SK-N-SH (cell line): ENCODE measurements around the gene ASIC4. TPM values are rescaled to one million over a fixed set of nuclear protein-coding genes. Genes with fewer than 3 reads are reported as not detected.

Experiments
- CTCF ChIA-PET: fragments of 300-600, 350-600 bp; formaldehyde crosslinking; extraction: SDS; loops from one replicate; lab custom pipeline; 2021; lab: Yijun Ruan, JAX
- POLR2A ChIA-PET: fragments of 350-600 bp; sonication (Branson Sonifier 250); formaldehyde crosslinking; extraction: SDS; loops from one replicate; lab custom pipeline; 2020; ENCODE audit warnings: antibody characterized with exemption, inconsistent platforms; lab: Yijun Ruan, JAX
- DNase-seq: peaks from one replicate; pipeline ENCODE4 v3.0.0; 2012
- H2AFZ ChIP-seq: fragments of 200-600 bp; sonication (generic); 2 replicates; pipeline ENCODE4 v1.8.1; 2016; ENCODE audit warnings: antibody characterized with exemption, mild to moderate bottlenecking, low read depth
- H3F3A ChIP-seq: fragments of 200-600 bp; sonication (generic); replicated peaks from 2 replicates; pipeline ENCODE3; 2016; ENCODE audit warnings: antibody characterized with exemption, mild to moderate bottlenecking; ENCODE audit not compliant: insufficient read depth
- H3K27ac ChIP-seq, 2 experiments: fragments of 200-500 bp in 1 of 2; fragments of 200-600 bp in 1 of 2; sonication (Bioruptor generic) in 1 of 2; sonication (generic), shearing (Covaris generic) in 1 of 2; 2 replicates each; pipeline versions ENCODE4 v1.5.1 to v1.6.1; 2014 to 2016; ENCODE audit warnings: low read depth in 2 of 2, inconsistent platforms in 1 of 2, low read length in 1 of 2, mild to moderate bottlenecking in 1 of 2, mixed read lengths in 1 of 2
- H3K27me3 ChIP-seq: fragments of 200-600 bp; sonication (generic), shearing (Covaris generic); 2 replicates; pipeline ENCODE4 v1.6.1; 2016; ENCODE audit warnings: mixed run types; ENCODE audit not compliant: insufficient read depth
- H3K36me3 ChIP-seq, 2 experiments: fragments of 200-500 bp in 1 of 2; fragments of 200-600 bp in 1 of 2; sonication (Bioruptor generic) in 1 of 2; sonication (generic) in 1 of 2; replicated peaks in 1 of 2; 2 replicates each; pipeline versions ENCODE3 to v1.5.1; 2014 to 2016; ENCODE audit warnings: low read length in 1 of 2, mild to moderate bottlenecking in 1 of 2; ENCODE audit not compliant: insufficient read depth in 2 of 2, control insufficient read depth in 1 of 2
- H3K4me1 ChIP-seq, 2 experiments: fragments of 200-500 bp in 1 of 2; fragments of 200-600 bp in 1 of 2; sonication (Bioruptor generic) in 1 of 2; sonication (generic), shearing (Covaris generic) in 1 of 2; 2 replicates each; pipeline versions ENCODE4 v1.5.1 to v1.6.1; 2014 to 2016; ENCODE audit warnings: low read depth in 1 of 2, low read length in 1 of 2, mixed run types in 1 of 2; ENCODE audit not compliant: insufficient read depth in 2 of 2, control insufficient read depth in 1 of 2
- H3K4me2 ChIP-seq: fragments of 200-600 bp; sonication (generic), shearing (Covaris generic); 2 replicates; pipeline ENCODE4 v1.6.1; 2017; ENCODE audit warnings: mixed run types
- H3K4me3 ChIP-seq, 2 experiments: fragments of 200-500 bp in 1 of 2; fragments of 200-600 bp in 1 of 2; sonication (Bioruptor generic) in 1 of 2; sonication (generic), shearing (Covaris generic) in 1 of 2; 2 replicates each; pipeline versions ENCODE4 v1.5.1 to v1.8.1; 2014 to 2016; ENCODE audit warnings: low read depth in 2 of 2, inconsistent platforms in 1 of 2, low read length in 1 of 2, mild to moderate bottlenecking in 1 of 2, mixed read lengths in 1 of 2, moderate library complexity in 1 of 2
- H3K79me2 ChIP-seq: fragments of 200-600 bp; sonication (generic); 2 replicates; pipeline ENCODE4 v1.8.1; 2017; ENCODE audit warnings: mild to moderate bottlenecking; ENCODE audit not compliant: insufficient read depth
- H3K9ac ChIP-seq: fragments of 200-600 bp; sonication (generic); 2 replicates; pipeline ENCODE4 v1.6.1; 2017; ENCODE audit warnings: mixed run types
- H3K9me2 ChIP-seq: fragments of 200-600 bp; sonication (generic); 2 replicates; pipeline ENCODE4 v1.6.1; 2017; ENCODE audit warnings: mixed run types
- H3K9me3 ChIP-seq: fragments of 200-600 bp; sonication (generic); 2 replicates; pipeline ENCODE4 v1.6.1; 2017; ENCODE audit warnings: mixed run types, mild to moderate bottlenecking, moderate library complexity
- H4K20me1 ChIP-seq: fragments of 200-600 bp; sonication (generic); 2 replicates; pipeline ENCODE4 v1.6.1; 2017; ENCODE audit warnings: mild to moderate bottlenecking, mixed run types; ENCODE audit not compliant: insufficient read depth
- CHD2 ChIP-seq: fragments of 150-350 bp; IDR thresholded peaks from 2 replicates; pipeline ENCODE4 v1.6.1; 2018; ENCODE audit warnings: low read length; ENCODE audit not compliant: partially characterized antibody
- CTCF ChIP-seq: fragments of 200-600 bp; sonication (generic); IDR thresholded peaks from 2 replicates; pipeline ENCODE4 v1.6.1; 2017; ENCODE audit warnings: antibody characterized with exemption, mild to moderate bottlenecking, moderate library complexity
- FOXJ3 ChIP-seq: sonication (generic); formaldehyde crosslinking; IDR thresholded peaks from 2 replicates; pipeline ENCODE4 v1.5.1; 2020; ENCODE audit warnings: mild to moderate bottlenecking, missing genetic modification reagents
- FOXM1 ChIP-seq: IDR thresholded peaks from 2 replicates; pipeline ENCODE4 v1.4.0; 2012; ENCODE audit warnings: low read depth, mild to moderate bottlenecking
- GABPA ChIP-seq: IDR thresholded peaks from 2 replicates; pipeline ENCODE4 v1.4.0; 2012; ENCODE audit warnings: low read depth, mild to moderate bottlenecking
- GATA2 ChIP-seq: sonication (generic); formaldehyde crosslinking; IDR thresholded peaks from 2 replicates; pipeline ENCODE4 v1.5.0; 2020; ENCODE audit warnings: mild to moderate bottlenecking, missing genetic modification reagents
- JUND ChIP-seq: IDR thresholded peaks from 2 replicates; pipeline ENCODE4 v1.4.0; 2012
- MAX ChIP-seq: IDR thresholded peaks from 2 replicates; pipeline ENCODE4 v1.4.0; 2012; ENCODE audit warnings: low read depth
- MEF2A ChIP-seq: IDR thresholded peaks from 2 replicates; pipeline ENCODE4 v1.4.0; 2012; ENCODE audit warnings: low read depth, borderline replicate concordance
- MXI1 ChIP-seq: IDR thresholded peaks from 2 replicates; pipeline ENCODE4 v1.6.1; 2012; ENCODE audit warnings: mild to moderate bottlenecking, low read depth, low read length, improper control_type of control experiment
- NRF1 ChIP-seq: IDR thresholded peaks from 2 replicates; pipeline ENCODE4 v1.6.1; 2012; ENCODE audit warnings: low read depth, mild to moderate bottlenecking, low read length
- POLR2AphosphoS5 ChIP-seq: IDR thresholded peaks from 2 replicates; pipeline ENCODE4 v1.6.1; 2012; ENCODE audit warnings: low read depth, low read length
- RAD21 ChIP-seq: IDR thresholded peaks from 2 replicates; pipeline ENCODE4 v1.6.1; 2012; ENCODE audit warnings: mild to moderate bottlenecking, low read length
- RFX5 ChIP-seq: IDR thresholded peaks from 2 replicates; pipeline ENCODE4 v1.6.1; 2012; ENCODE audit warnings: mild to moderate bottlenecking, improper control_type of control experiment, low read length
- SIN3A ChIP-seq: IDR thresholded peaks from 2 replicates; pipeline ENCODE4 v1.6.1; 2012; ENCODE audit warnings: low read depth, mild to moderate bottlenecking, low read length, moderate library complexity, borderline replicate concordance
- SMC3 ChIP-seq: IDR thresholded peaks from 2 replicates; pipeline ENCODE4 v1.6.1; 2012; ENCODE audit warnings: low read depth, low read length, improper control_type of control experiment
- TAF1 ChIP-seq: IDR thresholded peaks from 2 replicates; pipeline ENCODE4 v1.6.1; 2012; ENCODE audit warnings: low read depth, mild to moderate bottlenecking, low read length, moderate library complexity, borderline replicate concordance
- ZBTB33 ChIP-seq: IDR thresholded peaks from 2 replicates; pipeline ENCODE4 v1.4.0; 2012; ENCODE audit warnings: low read depth, borderline replicate concordance
- WGBS: methylation state at CpG from one replicate; pipeline ENCODE4 v1.1.6; 2017; ENCODE audit warnings: low lambda C conversion rate; 5-methylcytosine and 5-hydroxymethylcytosine counted together
- polyA plus RNA-seq, 3 experiments: library from polyadenylated mRNA; depleted of rRNA; stranded (reverse); fragments of >200 nt; gene quantifications; 2 replicates each; pipeline ENCODE4 v1.2.3, GENCODE V29; 2012
- TF ChIP-seq, protein P1 (sequence below): IDR thresholded peaks from 2 replicates; pipeline ENCODE4 v1.4.0; 2012; ENCODE audit warnings: low read depth, borderline replicate concordance
- TF ChIP-seq, protein P2 (sequence below): fragments of 150-350 bp; IDR thresholded peaks from 2 replicates; pipeline ENCODE4 v1.6.1; 2016; ENCODE audit warnings: mild to moderate bottlenecking, low read depth, low read length
- TF ChIP-seq, protein P3 (sequence below): IDR thresholded peaks from 2 replicates; pipeline ENCODE4; 2012

Gene ASIC4
- polyA plus RNA-seq, 1 of the 3 experiments (the other 2 are of a cell fraction) = 0.05 TPM

GRCh38 chr2:219567131-219567530, 52.8 kb downstream of the ASIC4 start (continued):
- no peak for TF ChIP-seq POLR2AphosphoS5
- TF ChIP-seq NRF1 = no peak
- TF ChIP-seq CHD2 = no peak
- no peak for TF ChIP-seq JUND
- TF ChIP-seq SMC3 = no peak
- no peak for TF ChIP-seq MXI1
- TF ChIP-seq, protein P1, sequence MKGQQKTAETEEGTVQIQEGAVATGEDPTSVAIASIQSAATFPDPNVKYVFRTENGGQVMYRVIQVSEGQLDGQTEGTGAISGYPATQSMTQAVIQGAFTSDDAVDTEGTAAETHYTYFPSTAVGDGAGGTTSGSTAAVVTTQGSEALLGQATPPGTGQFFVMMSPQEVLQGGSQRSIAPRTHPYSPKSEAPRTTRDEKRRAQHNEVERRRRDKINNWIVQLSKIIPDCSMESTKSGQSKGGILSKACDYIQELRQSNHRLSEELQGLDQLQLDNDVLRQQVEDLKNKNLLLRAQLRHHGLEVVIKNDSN = no peak
- no peak for TF ChIP-seq RAD21
- TF ChIP-seq SIN3A = no peak
- TF ChIP-seq MEF2A = no peak
- TF ChIP-seq, all 33 proteins: peak for 0

DNA sequence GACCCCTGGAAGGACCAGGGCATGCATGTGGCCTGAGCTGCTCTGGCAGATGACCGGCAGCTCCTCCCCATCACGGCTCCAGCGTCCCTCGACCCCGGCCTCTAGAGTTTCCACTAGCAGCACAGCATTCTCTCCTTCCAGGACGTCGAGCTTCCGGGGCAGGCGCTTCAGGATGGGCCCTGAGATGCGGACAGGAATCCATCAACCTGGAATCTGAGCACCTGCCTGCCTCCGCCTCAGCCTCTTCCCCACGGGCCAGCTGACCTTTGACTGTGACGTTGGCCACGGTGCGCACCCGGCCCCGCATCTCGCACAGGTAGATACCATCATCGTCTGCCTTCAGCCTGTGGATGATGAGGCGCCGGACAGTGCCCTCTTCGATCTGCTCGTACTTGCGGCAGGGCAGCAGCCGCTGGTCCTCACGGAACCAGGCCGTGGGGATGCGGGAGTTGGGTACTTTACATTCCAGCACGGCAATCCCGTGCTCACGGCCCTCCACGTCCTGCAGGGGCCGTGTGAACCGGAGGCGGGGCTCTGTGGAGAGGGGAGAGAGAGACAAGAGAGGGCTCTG, 53.6 kb downstream of the ASIC4 start:
- H3K4me3 ChIP-seq = no peak overlapping the region
- H2AFZ ChIP-seq = no peak overlapping the region
- no peaks in the 10 kb centered on the region for H3K27me3 ChIP-seq
- WGBS = 97% methylated on average over 29 of the region's 35 CpGs
- peaks cover 8 to 34% of the 10 kb centered on the region in 2 experiments for H3K36me3 ChIP-seq
- H3K9ac ChIP-seq = no peak overlapping the region
- no peaks in the 10 kb centered on the region for H4K20me1 ChIP-seq
- peaks cover 3 to 21% of the 10 kb centered on the region in 2 experiments; a peak in 1 of 4 replicates for H3K4me1 ChIP-seq
- TF ChIP-seq POLR2AphosphoS5 (no peak), TAF1 (no peak), RFX5 (no peak), ZBTB33 (no peak), MEF2A (no peak), JUND (no peak), CTCF (no peak), SIN3A (no peak), GABPA (no peak), SMC3 (no peak), GATA2 (CRISPR knock-in tag) (no peak), CHD2 (no peak), FOXJ3 (no peak), FOXM1 (no peak), RAD21 (no peak), MAX (no peak)
- TF ChIP-seq, protein P2, sequence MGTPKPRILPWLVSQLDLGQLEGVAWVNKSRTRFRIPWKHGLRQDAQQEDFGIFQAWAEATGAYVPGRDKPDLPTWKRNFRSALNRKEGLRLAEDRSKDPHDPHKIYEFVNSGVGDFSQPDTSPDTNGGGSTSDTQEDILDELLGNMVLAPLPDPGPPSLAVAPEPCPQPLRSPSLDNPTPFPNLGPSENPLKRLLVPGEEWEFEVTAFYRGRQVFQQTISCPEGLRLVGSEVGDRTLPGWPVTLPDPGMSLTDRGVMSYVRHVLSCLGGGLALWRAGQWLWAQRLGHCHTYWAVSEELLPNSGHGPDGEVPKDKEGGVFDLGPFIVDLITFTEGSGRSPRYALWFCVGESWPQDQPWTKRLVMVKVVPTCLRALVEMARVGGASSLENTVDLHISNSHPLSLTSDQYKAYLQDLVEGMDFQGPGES = no peak
- TF ChIP-seq, protein P1 = no peak
- TF ChIP-seq, protein P3, sequence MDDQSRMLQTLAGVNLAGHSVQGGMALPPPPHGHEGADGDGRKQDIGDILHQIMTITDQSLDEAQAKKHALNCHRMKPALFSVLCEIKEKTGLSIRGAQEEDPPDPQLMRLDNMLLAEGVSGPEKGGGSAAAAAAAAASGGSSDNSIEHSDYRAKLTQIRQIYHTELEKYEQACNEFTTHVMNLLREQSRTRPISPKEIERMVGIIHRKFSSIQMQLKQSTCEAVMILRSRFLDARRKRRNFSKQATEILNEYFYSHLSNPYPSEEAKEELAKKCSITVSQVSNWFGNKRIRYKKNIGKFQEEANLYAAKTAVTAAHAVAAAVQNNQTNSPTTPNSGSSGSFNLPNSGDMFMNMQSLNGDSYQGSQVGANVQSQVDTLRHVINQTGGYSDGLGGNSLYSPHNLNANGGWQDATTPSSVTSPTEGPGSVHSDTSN = no peak
- no peak for DNase-seq
- CTCF ChIA-PET = interaction anchor here (1.1 to 1.8 kb wide), 5 partner anchors 10 to 165 kb away, joined by 3 to 7 read pairs (median 5); no protein-coding TSS in a partner anchor
- no peak overlapping the region for H3K27ac ChIP-seq
- peaks cover 4% of the 10 kb centered on the region; the same call in 1 of the 2 replicates for H3K79me2 ChIP-seq
- H3F3A ChIP-seq = peaks cover 3% of the 10 kb centered on the region
- H3K4me2 ChIP-seq = no peak overlapping the region
- H3K9me2 ChIP-seq = no peaks in the 10 kb centered on the region
- POLR2A ChIA-PET = interaction anchor here (1.1 to 2.6 kb wide), 2 partner anchors 15 to 30 kb away, joined by 3 to 12 read pairs; partner anchors contain the start of gene STK11IP
- H3K9me3 ChIP-seq = no peaks in the 10 kb centered on the region
